IPS-18a (cell line): ENCODE data around the gene TMEM178B.
"Not testable (repeated sequence)": the region's sequence is repeated elsewhere in the genome, so short reads cannot be mapped to it uniquely, and the experiment has no call there.

ENCODE experiments used
- H3K27ac ChIP-seq: one replicate; pipeline ENCODE4 v1.5.1; 2013; ENCODE audit warnings: low read length
- H3K27me3 ChIP-seq: one replicate; pipeline ENCODE4 v1.6.1; 2013; ENCODE audit warnings: mild to moderate bottlenecking, low read length; ENCODE audit not compliant: control insufficient read depth, insufficient read depth
- H3K36me3 ChIP-seq: one replicate; pipeline ENCODE4 v1.6.1; 2013; ENCODE audit warnings: low read depth, low read length; ENCODE audit not compliant: control insufficient read depth
- H3K4me1 ChIP-seq: one replicate; pipeline ENCODE4 v1.6.1; 2013; ENCODE audit warnings: low read depth, low read length; ENCODE audit not compliant: control insufficient read depth
- H3K4me3 ChIP-seq: one replicate; pipeline ENCODE4 v1.5.1; 2013; ENCODE audit warnings: low read length
- H3K9ac ChIP-seq: one replicate; pipeline ENCODE4 v1.6.1; 2013; ENCODE audit warnings: mild to moderate bottlenecking, low read length, moderate library complexity
- H3K9me3 ChIP-seq: one replicate; pipeline ENCODE4 v1.6.1; 2013; ENCODE audit warnings: low read depth, low read length; ENCODE audit not compliant: control insufficient read depth

Gene TMEM178B

GRCh38 chr7:141191277-141191676, 117.4 kb downstream of the TMEM178B start:
- Histone ChIP-seq H3K36me3 (no peaks in the 10 kb centered on the region), H3K9ac (no peak overlapping the region), H3K27ac (no peak overlapping the region), H3K9me3 (no peaks in the 10 kb centered on the region), H3K27me3 (no peaks in the 10 kb centered on the region), H3K4me1 (no peaks in the 10 kb centered on the region), H3K4me3 (no peak overlapping the region)

- H3K27me3 ChIP-seq, result no peaks in the 10 kb centered on the region
These were observed 119.2 kb downstream of the TMEM178B start for GRCh38 chr7:141193066-141193465.

GRCh38 chr7:141195722-141196121, 121.9 kb downstream of the TMEM178B start:
- H3K4me1 ChIP-seq, H3K9me3 ChIP-seq, H3K27ac ChIP-seq, H3K27me3 ChIP-seq, H3K4me3 ChIP-seq, H3K9ac ChIP-seq, H3K36me3 ChIP-seq: not testable (repeated sequence)

More at GRCh38 chr7:141193066-141193465, 119.2 kb downstream of the TMEM178B start:
- H3K9me3 ChIP-seq, result no peaks in the 10 kb centered on the region
- no peak overlapping the region for H3K27ac ChIP-seq
- H3K9ac ChIP-seq, result no peak overlapping the region
- no peak overlapping the region for H3K4me3 ChIP-seq
- H3K4me1 ChIP-seq, result no peaks in the 10 kb centered on the region
- no peaks in the 10 kb centered on the region for H3K36me3 ChIP-seq

- Histone ChIP-seq H3K4me1 (peaks cover 4% of the 10 kb centered on the region), H3K9ac (no peak overlapping the region), H3K27me3 (no peaks in the 10 kb centered on the region), H3K27ac (no peak overlapping the region), H3K36me3 (no peaks in the 10 kb centered on the region), H3K9me3 (no peaks in the 10 kb centered on the region), H3K4me3 (no peak overlapping the region)
These were observed 124.5 kb downstream of the TMEM178B start for GRCh38 chr7:141198194-141198958.

- H3K36me3 ChIP-seq, result no peaks in the 10 kb centered on the region
- H3K9me3 ChIP-seq, result no peaks in the 10 kb centered on the region
- H3K4me1 ChIP-seq, result peaks cover 4% of the 10 kb centered on the region
- H3K4me3 ChIP-seq, result no peak overlapping the region
- H3K27me3 ChIP-seq, result no peaks in the 10 kb centered on the region
- no peak overlapping the region for H3K27ac ChIP-seq
- no peak overlapping the region for H3K9ac ChIP-seq
These were observed 126.6 kb downstream of the TMEM178B start for GRCh38 chr7:141200191-141201108.

- peaks cover 4% of the 10 kb centered on the region for H3K4me1 ChIP-seq
- H3K4me3 ChIP-seq, result no peak overlapping the region
- H3K27me3 ChIP-seq, result no peaks in the 10 kb centered on the region
- no peak overlapping the region for H3K27ac ChIP-seq
- H3K9me3 ChIP-seq, result no peaks in the 10 kb centered on the region
- no peak overlapping the region for H3K9ac ChIP-seq
- H3K36me3 ChIP-seq, result no peaks in the 10 kb centered on the region
These were observed 127.5 kb downstream of the TMEM178B start for GRCh38 chr7:141201145-141201885.

- H3K27me3 ChIP-seq, result no peaks in the 10 kb centered on the region
- H3K9me3 ChIP-seq, result no peaks in the 10 kb centered on the region
- no peak overlapping the region for H3K27ac ChIP-seq
- H3K36me3 ChIP-seq, result no peaks in the 10 kb centered on the region
- H3K9ac ChIP-seq, result no peak overlapping the region
- peaks cover 4% of the 10 kb centered on the region for H3K4me1 ChIP-seq
- H3K4me3 ChIP-seq, result no peak overlapping the region
These were observed 128.7 kb downstream of the TMEM178B start for GRCh38 chr7:141202535-141202934.

- H3K27ac ChIP-seq, result no peak overlapping the region
- H3K36me3 ChIP-seq, result no peaks in the 10 kb centered on the region
- H3K4me3 ChIP-seq, result no peak overlapping the region
- H3K9ac ChIP-seq, result no peak overlapping the region
- peaks cover 4% of the 10 kb centered on the region for H3K4me1 ChIP-seq
- H3K9me3 ChIP-seq, result no peaks in the 10 kb centered on the region
- H3K27me3 ChIP-seq, result no peaks in the 10 kb centered on the region
These were observed 129.3 kb downstream of the TMEM178B start for GRCh38 chr7:141203177-141203576.

- no peaks in the 10 kb centered on the region for H3K27me3 ChIP-seq
- no peak overlapping the region for H3K4me3 ChIP-seq
These were observed 129.7 kb downstream of the TMEM178B start for GRCh38 chr7:141203586-141203985.

GRCh38 chr7:141207661-141208060, 133.8 kb downstream of the TMEM178B start:
- no peaks in the 10 kb centered on the region for H3K36me3 ChIP-seq
- H3K9ac ChIP-seq, result no peak overlapping the region
- no peak overlapping the region for H3K4me3 ChIP-seq
- no peak overlapping the region for H3K27ac ChIP-seq
- no peaks in the 10 kb centered on the region for H3K9me3 ChIP-seq
- H3K27me3 ChIP-seq, result no peaks in the 10 kb centered on the region
- peaks cover 28% of the 10 kb centered on the region for H3K4me1 ChIP-seq

More at GRCh38 chr7:141203586-141203985, 129.7 kb downstream of the TMEM178B start:
- Histone ChIP-seq H3K9ac (no peak overlapping the region), H3K27ac (no peak overlapping the region), H3K36me3 (no peaks in the 10 kb centered on the region), H3K4me1 (peaks cover 8% of the 10 kb centered on the region), H3K9me3 (no peaks in the 10 kb centered on the region)

- Histone ChIP-seq H3K36me3 (no peaks in the 10 kb centered on the region), H3K27me3 (no peaks in the 10 kb centered on the region), H3K9ac (no peak overlapping the region), H3K9me3 (no peaks in the 10 kb centered on the region), H3K4me3 (no peak overlapping the region), H3K4me1 (peaks cover 28% of the 10 kb centered on the region), H3K27ac (no peak overlapping the region)
These were observed 134.7 kb downstream of the TMEM178B start for GRCh38 chr7:141208539-141208938.
